ENCODE data around the gene SESN3. TPM values are rescaled to one million over a fixed set of nuclear protein-coding genes. Genes with fewer than 3 reads are reported as not detected.

Gene SESN3
- polyA plus RNA-seq, 1 of the 3 experiments (the other 2 are of a cell fraction), result 1.7 TPM

DNA sequence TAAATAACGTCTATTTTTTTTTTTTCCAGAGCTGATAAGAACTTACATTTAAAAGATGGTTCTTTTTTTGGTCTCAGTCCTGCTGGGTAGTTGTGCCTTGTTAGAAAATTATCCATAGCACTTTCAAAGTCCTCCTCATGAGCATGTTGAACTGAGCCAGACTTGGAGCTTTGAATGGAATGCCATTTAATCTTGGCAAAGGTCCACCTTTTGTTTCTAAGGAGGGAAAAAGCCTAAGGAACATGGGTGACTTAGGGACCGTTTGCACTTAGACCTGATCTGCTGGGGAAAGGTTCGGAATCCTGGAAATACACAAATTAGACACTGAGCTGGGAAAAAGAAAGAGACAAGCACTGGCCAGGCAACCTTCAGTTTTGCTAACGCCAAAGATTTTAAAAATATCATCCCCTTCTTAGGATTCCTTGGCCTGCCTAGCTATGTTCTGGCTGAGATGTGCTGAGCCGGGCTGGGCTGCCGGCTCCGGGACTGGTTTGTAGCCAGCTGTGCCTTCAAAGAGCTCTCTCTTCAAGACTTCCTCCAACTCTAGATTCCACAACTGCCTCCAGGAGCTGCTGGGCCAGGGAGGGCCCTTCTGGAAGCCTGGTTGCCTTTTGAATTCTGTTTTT lies 74.0 kb downstream of the SESN3 start:
- Histone ChIP-seq H3F3A (replicated peaks; ENCODE audit: insufficient read depth) (peaks cover 4% of the 10 kb centered on the region), H4K20me1 (ENCODE audit: insufficient read depth) (no peaks in the 10 kb centered on the region), H3K79me2 (ENCODE audit: insufficient read depth) (no peaks in the 10 kb centered on the region), H3K27me3 (ENCODE audit: insufficient read depth) (no peaks in the 10 kb centered on the region), H3K9me2 (no peaks in the 10 kb centered on the region), H3K27ac (ENCODE audit: low read depth in 2 of 2, low read length in 1 of 2) (no peak overlapping the region), H3K9me3 (no peaks in the 10 kb centered on the region), H3K4me3 (ENCODE audit: low read depth in 2 of 2, low read length in 1 of 2) (no peak overlapping the region), H3K36me3 (replicated peaks in 1 of 2; ENCODE audit: control insufficient read depth in 1 of 2, insufficient read depth in 2 of 2, low read length in 1 of 2) (no peaks in the 10 kb centered on the region), H2AFZ (ENCODE audit: low read depth) (no peak overlapping the region), H3K4me1 (ENCODE audit: control insufficient read depth in 1 of 2, insufficient read depth in 2 of 2, low read depth in 1 of 2, low read length in 1 of 2) (no peaks in the 10 kb centered on the region), H3K4me2 (no peak overlapping the region), H3K9ac (no peak overlapping the region)
- ChIA-PET POLR2A (no interaction called here), CTCF (interaction anchor here (0.6 to 9.4 kb wide), 8 partner anchors 9 to 1281 kb away, joined by 3 to 159 read pairs (median 4); partner anchors contain the start of gene SRSF8)
- no peak for DNase-seq
- TF ChIP-seq, protein P1, sequence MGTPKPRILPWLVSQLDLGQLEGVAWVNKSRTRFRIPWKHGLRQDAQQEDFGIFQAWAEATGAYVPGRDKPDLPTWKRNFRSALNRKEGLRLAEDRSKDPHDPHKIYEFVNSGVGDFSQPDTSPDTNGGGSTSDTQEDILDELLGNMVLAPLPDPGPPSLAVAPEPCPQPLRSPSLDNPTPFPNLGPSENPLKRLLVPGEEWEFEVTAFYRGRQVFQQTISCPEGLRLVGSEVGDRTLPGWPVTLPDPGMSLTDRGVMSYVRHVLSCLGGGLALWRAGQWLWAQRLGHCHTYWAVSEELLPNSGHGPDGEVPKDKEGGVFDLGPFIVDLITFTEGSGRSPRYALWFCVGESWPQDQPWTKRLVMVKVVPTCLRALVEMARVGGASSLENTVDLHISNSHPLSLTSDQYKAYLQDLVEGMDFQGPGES (IDR thresholded peaks at IDR 0.05; ENCODE audit: low read depth, low read length), result no peak
- TF ChIP-seq MEF2A (IDR thresholded peaks at IDR 0.05; ENCODE audit: borderline replicate concordance, low read depth) (no peak), MXI1 (IDR thresholded peaks at IDR 0.05; ENCODE audit: low read depth, low read length) (no peak)
- TF ChIP-seq, protein P2, sequence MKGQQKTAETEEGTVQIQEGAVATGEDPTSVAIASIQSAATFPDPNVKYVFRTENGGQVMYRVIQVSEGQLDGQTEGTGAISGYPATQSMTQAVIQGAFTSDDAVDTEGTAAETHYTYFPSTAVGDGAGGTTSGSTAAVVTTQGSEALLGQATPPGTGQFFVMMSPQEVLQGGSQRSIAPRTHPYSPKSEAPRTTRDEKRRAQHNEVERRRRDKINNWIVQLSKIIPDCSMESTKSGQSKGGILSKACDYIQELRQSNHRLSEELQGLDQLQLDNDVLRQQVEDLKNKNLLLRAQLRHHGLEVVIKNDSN (IDR thresholded peaks at IDR 0.05; ENCODE audit: borderline replicate concordance, low read depth), result no peak
- 89% methylated on average over 7 of the region's 7 CpGs for WGBS (ENCODE audit: low lambda C conversion rate)

DNA sequence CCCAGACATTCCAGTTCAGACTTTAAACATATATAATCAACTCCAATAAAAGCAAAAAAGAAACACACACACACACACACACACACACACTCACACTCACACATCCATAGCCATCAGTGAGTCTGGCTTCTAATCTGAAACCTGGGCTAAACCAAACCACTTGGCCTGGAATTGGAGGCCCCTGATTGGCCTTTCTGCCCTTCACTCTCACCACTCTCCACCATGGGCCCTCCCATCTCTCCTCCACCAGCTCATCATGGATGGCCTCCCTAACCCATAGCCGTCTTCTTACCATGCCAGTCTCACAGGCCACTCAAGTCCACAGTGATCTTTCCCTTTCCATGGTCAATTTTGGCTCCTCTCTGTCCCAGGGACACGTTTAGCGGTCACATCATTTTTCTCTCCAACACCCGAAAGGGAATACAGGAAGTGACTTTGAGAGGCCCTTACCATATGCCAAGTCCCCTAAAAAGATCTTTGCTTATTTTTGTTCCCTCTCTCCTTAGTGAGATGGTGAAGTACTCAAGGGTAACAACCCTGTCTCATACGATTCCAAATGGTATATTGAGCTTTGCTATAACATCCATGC lies 74.8 kb downstream of the SESN3 start:
- Histone ChIP-seq H3K4me1 (ENCODE audit: control insufficient read depth in 1 of 2, insufficient read depth in 2 of 2, low read depth in 1 of 2, low read length in 1 of 2) (no peaks in the 10 kb centered on the region), H3F3A (replicated peaks; ENCODE audit: insufficient read depth) (peaks cover 4% of the 10 kb centered on the region), H3K79me2 (ENCODE audit: insufficient read depth) (no peaks in the 10 kb centered on the region), H3K27me3 (ENCODE audit: insufficient read depth) (no peaks in the 10 kb centered on the region), H3K4me2 (no peak overlapping the region), H4K20me1 (ENCODE audit: insufficient read depth) (no peaks in the 10 kb centered on the region), H2AFZ (ENCODE audit: low read depth) (no peak overlapping the region), H3K27ac (ENCODE audit: low read depth in 2 of 2, low read length in 1 of 2) (no peak overlapping the region), H3K4me3 (ENCODE audit: low read depth in 2 of 2, low read length in 1 of 2) (no peak overlapping the region), H3K9me3 (no peaks in the 10 kb centered on the region), H3K36me3 (replicated peaks in 1 of 2; ENCODE audit: control insufficient read depth in 1 of 2, insufficient read depth in 2 of 2, low read length in 1 of 2) (no peaks in the 10 kb centered on the region), H3K9me2 (no peaks in the 10 kb centered on the region), H3K9ac (no peak overlapping the region)
- DNase-seq, result no peak
- TF ChIP-seq SIN3A (IDR thresholded peaks at IDR 0.05; ENCODE audit: borderline replicate concordance, low read depth, low read length) (no peak), TAF1 (IDR thresholded peaks at IDR 0.05; ENCODE audit: borderline replicate concordance, low read depth, low read length) (no peak), RCOR1 (IDR thresholded peaks at IDR 0.05; ENCODE audit: low read length) (no peak)
- TF ChIP-seq, protein P3, sequence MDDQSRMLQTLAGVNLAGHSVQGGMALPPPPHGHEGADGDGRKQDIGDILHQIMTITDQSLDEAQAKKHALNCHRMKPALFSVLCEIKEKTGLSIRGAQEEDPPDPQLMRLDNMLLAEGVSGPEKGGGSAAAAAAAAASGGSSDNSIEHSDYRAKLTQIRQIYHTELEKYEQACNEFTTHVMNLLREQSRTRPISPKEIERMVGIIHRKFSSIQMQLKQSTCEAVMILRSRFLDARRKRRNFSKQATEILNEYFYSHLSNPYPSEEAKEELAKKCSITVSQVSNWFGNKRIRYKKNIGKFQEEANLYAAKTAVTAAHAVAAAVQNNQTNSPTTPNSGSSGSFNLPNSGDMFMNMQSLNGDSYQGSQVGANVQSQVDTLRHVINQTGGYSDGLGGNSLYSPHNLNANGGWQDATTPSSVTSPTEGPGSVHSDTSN (IDR thresholded peaks at IDR 0.05), result 0 out of 2 replicates have a peak, but pooled peaks have one; percentile 25
- ChIA-PET CTCF (interaction anchor here (0.9 to 9.4 kb wide), 6 partner anchors 9 to 606 kb away, joined by 3 to 159 read pairs (median 5); no protein-coding TSS in a partner anchor), POLR2A (no interaction called here)
- 89% methylated on average over 5 of the region's 5 CpGs for WGBS (ENCODE audit: low lambda C conversion rate)

All from SK-N-SH (cell line).